Sigmoid colon (tissue), 4 donors: ENCODE data around the gene OTUB2.

Experiments
- CTCF ChIP-seq, 4 experiments: fragments of 450-650 bp in 3 of 4; fragments of 200-600 bp in 1 of 4; IDR thresholded peaks; one replicate each; pipeline ENCODE4 v1.5.1; 2016 to 2019; ENCODE audit warnings: antibody characterized with exemption in 4 of 4, mild to moderate bottlenecking in 3 of 4, moderate library complexity in 2 of 4
- EP300 ChIP-seq, 4 donors: sonication (generic); formaldehyde crosslinking; IDR thresholded peaks; one replicate each; pipeline ENCODE4 v1.6.1; 2017; ENCODE audit warnings: antibody characterized with exemption in 4 of 4

GRCh38 chr14:93984070-93984469, 42.1 kb upstream of the OTUB2 start:
- TF ChIP-seq CTCF (IDR thresholded peaks at IDR 0.05) (no peak), EP300 (IDR thresholded peaks at IDR 0.05) (no peak)
